Tibial nerve (tissue), 4 donors: Measurements from ENCODE around the gene SAPCD2. TPM values are rescaled to one million over a fixed set of nuclear protein-coding genes. Genes with fewer than 3 reads are reported as not detected.
A peak's percentile ranks its signal among the peaks of the same experiment; 100 is the strongest.

Experiments used
- DNase-seq, 2 donors: peaks; one replicate each; pipeline ENCODE4 v3.0.0-alpha.2; 2019; ENCODE audit warnings: low spot score in 2 of 2
- H3K27ac ChIP-seq, 4 donors: fragments of 200-600 bp; sonication (generic) in 3 of 4; one replicate each; pipeline ENCODE4 v1.5.1; 2017 to 2019; ENCODE audit warnings: mild to moderate bottlenecking in 1 of 4
- H3K27me3 ChIP-seq, 2 donors: fragments of 200-600 bp; sonication (generic) in 1 of 2; one replicate each; pipeline versions ENCODE4 v1.5.1 to v1.6.0; 2017 to 2019
- H3K36me3 ChIP-seq, 3 donors: fragments of 200-600 bp; sonication (generic); one replicate each; pipeline ENCODE4 v1.5.1; 2018 to 2019
- H3K4me1 ChIP-seq, 4 donors: fragments of 200-600 bp; sonication (generic) in 3 of 4; one replicate each; pipeline ENCODE4 v1.5.1; 2017 to 2019
- H3K4me3 ChIP-seq, 4 donors: fragments of 200-600 bp; sonication (generic) in 3 of 4; one replicate each; pipeline ENCODE4 v1.5.1; 2017 to 2019; ENCODE audit warnings: mild to moderate bottlenecking in 1 of 4, moderate library complexity in 1 of 4
- H3K9me3 ChIP-seq, 4 donors: fragments of 200-600 bp; sonication (generic) in 3 of 4; one replicate each; pipeline ENCODE4 v1.5.1; 2017 to 2019
- CTCF ChIP-seq, 5 experiments: fragments of 200-600 bp in 3 of 5; fragments of 450-650 bp in 2 of 5; sonication (generic) in 3 of 5; IDR thresholded peaks; one replicate each; pipeline ENCODE4 v1.5.1; 2016 to 2019; ENCODE audit warnings: antibody characterized with exemption in 5 of 5, mild to moderate bottlenecking in 3 of 5, moderate library complexity in 2 of 5
- EP300 ChIP-seq, 2 donors: sonication (generic); formaldehyde crosslinking; IDR thresholded peaks; one replicate each; pipeline ENCODE4 v1.6.1; 2017; ENCODE audit warnings: antibody characterized with exemption in 2 of 2, mild to moderate bottlenecking in 1 of 2
- POLR2A ChIP-seq, 2 donors: fragments of 450-650 bp; IDR thresholded peaks; one replicate each; pipeline ENCODE4 v1.6.1; 2017; ENCODE audit warnings: antibody characterized with exemption in 2 of 2, mild to moderate bottlenecking in 2 of 2, moderate library complexity in 2 of 2
- WGBS, 2 donors: methylation state at CpG; one replicate each; pipeline ENCODE4 v1.1.5; 2018; 5-methylcytosine and 5-hydroxymethylcytosine counted together
- total RNA-seq, 4 donors: library from RNA; depleted of rRNA; stranded (reverse); fragments of >200 nt; gene quantifications; one replicate each; pipeline ENCODE4 v1.1.0, GENCODE V29; 2016

Gene SAPCD2
- total RNA-seq, 4 donors from 2014 or later, result 0.22 to 0.90 TPM; not detected in 2

DNA sequence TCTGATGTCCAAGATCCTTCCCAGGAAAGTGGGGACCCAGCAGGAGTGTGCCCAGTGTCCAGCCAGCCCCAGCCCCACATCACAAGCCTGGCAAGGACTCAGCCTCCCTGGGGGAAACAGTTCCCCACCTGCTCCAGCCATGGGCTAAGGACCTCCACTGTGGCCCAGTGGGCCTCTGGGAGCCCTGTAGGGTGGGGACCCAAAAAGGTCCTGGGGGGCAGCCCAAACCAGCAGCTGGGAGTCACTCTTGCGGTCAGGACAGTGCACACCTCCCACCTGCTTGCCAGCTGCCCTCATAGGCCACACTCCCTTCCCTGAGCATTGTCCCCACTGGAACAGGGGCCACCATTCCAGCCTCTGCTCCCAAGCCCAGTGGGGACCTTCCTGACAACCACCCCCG, 44.0 kb downstream of the SAPCD2 start:
- no peak for DNase-seq
- Histone ChIP-seq H3K4me1 (peaks cover 0 to 80% (median 68%) of the 10 kb centered on the region in 4 donors), H3K27ac (peak overlapping the region; percentile 78 to 97 (median 86)), H3K36me3 (peaks cover 0 to 12% (median 0%) of the 10 kb centered on the region in 3 donors), H3K4me3 (peak overlapping the region; percentile 43 to 63 (median 57)), H3K9me3 (no peaks in the 10 kb centered on the region), H3K27me3 (no peaks in the 10 kb centered on the region)
- WGBS, 2 donors, result 53 to 61% methylated on average over 2 of the region's 2 CpGs
- TF ChIP-seq CTCF (IDR thresholded peaks at IDR 0.05) (no peak), POLR2A (IDR thresholded peaks at IDR 0.05) (no peak), EP300 (IDR thresholded peaks at IDR 0.05) (no peak)

- no peaks in the 10 kb centered on the region for H3K9me3 ChIP-seq
- H3K4me1 ChIP-seq, result peaks cover 0 to 76% (median 64%) of the 10 kb centered on the region in 4 donors
- H3K27ac ChIP-seq, result peak overlapping the region; percentile 78 to 97 (median 87)
- peak overlapping the region; percentile 43 to 63 (median 57) for H3K4me3 ChIP-seq
- DNase-seq, result peak; percentile 43 to 69
- peak in 3 of 5 experiments; percentile 9 to 54 (median 42) for TF ChIP-seq CTCF (IDR thresholded peaks at IDR 0.05)
- peak; percentile 61 to 92 for TF ChIP-seq EP300 (IDR thresholded peaks at IDR 0.05)
- peak in 1 of 2 donors; percentile 40 for TF ChIP-seq POLR2A (IDR thresholded peaks at IDR 0.05)
- no peaks in the 10 kb centered on the region for H3K27me3 ChIP-seq
- WGBS, 2 donors, result 40 to 69% methylated on average over 2 to 8 of the region's 21 CpGs
- H3K36me3 ChIP-seq, result peaks cover 0 to 20% (median 0%) of the 10 kb centered on the region in 3 donors
Measured at GRCh38 chr9:137025517-137025966, 44.8 kb downstream of the SAPCD2 start.

GRCh38 chr9:137023583-137023991, 46.8 kb downstream of the SAPCD2 start:
- peak overlapping the region; percentile 43 to 97 (median 87) for H3K27ac ChIP-seq

GRCh38 chr9:137023157-137023556, 47.2 kb downstream of the SAPCD2 start:
- peak overlapping the region in 1 of 4 donors; percentile 18 for H3K4me3 ChIP-seq
- no peaks in the 10 kb centered on the region for H3K27me3 ChIP-seq
- peaks cover 0 to 60% (median 46%) of the 10 kb centered on the region in 4 donors for H3K4me1 ChIP-seq
- TF ChIP-seq EP300 (IDR thresholded peaks at IDR 0.05) (peak in 1 of 2 donors; percentile 69), POLR2A (IDR thresholded peaks at IDR 0.05) (no peak), CTCF (IDR thresholded peaks at IDR 0.05) (no peak)
- H3K27ac ChIP-seq, result peak overlapping the region; percentile 43 to 97 (median 87)
- no peaks in the 10 kb centered on the region for H3K9me3 ChIP-seq
- no peak for DNase-seq
- WGBS, 2 donors, result 34 to 59% methylated on average over 4 to 6 of the region's 7 CpGs
- peaks cover 0 to 44% (median 0%) of the 10 kb centered on the region in 3 donors for H3K36me3 ChIP-seq

More at GRCh38 chr9:137023583-137023991, 46.8 kb downstream of the SAPCD2 start:
- no peak for DNase-seq
- H3K36me3 ChIP-seq, result peaks cover 0 to 40% (median 0%) of the 10 kb centered on the region in 3 donors
- 46 to 60% methylated on average over 11 to 15 of the region's 15 CpGs for WGBS, 2 donors
- H3K27me3 ChIP-seq, result no peaks in the 10 kb centered on the region
- H3K9me3 ChIP-seq, result no peaks in the 10 kb centered on the region
- peak overlapping the region in 1 of 4 donors; percentile 18 for H3K4me3 ChIP-seq
- no peak for TF ChIP-seq EP300 (IDR thresholded peaks at IDR 0.05)
- no peak for TF ChIP-seq POLR2A (IDR thresholded peaks at IDR 0.05)
- no peak for TF ChIP-seq CTCF (IDR thresholded peaks at IDR 0.05)
- peaks cover 0 to 63% (median 48%) of the 10 kb centered on the region in 4 donors for H3K4me1 ChIP-seq

DNA sequence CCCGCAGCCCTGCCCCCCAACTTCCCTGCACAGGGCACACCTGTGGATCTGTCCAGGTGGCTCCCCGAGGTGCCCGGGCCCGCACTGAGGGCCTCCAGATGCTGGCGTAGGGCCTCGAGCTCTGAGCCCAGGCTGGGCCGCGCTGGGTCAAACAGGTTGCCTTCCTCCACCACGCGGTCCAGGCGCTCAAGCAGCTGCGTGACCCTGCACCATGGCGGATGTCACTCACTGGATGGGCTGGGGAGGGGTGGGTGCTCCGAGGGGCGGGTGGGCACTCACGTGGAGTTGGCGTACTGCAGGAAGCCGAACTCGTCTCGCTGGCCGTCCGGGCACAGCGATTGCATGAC, 47.7 kb downstream of the SAPCD2 start:
- no peak for TF ChIP-seq EP300 (IDR thresholded peaks at IDR 0.05)
- TF ChIP-seq POLR2A (IDR thresholded peaks at IDR 0.05), result no peak
- no peak for TF ChIP-seq CTCF (IDR thresholded peaks at IDR 0.05)
- 52 to 69% methylated on average over 6 to 23 of the region's 23 CpGs for WGBS, 2 donors
- Histone ChIP-seq H3K27me3 (no peaks in the 10 kb centered on the region), H3K36me3 (peaks cover 0 to 49% (median 2%) of the 10 kb centered on the region in 3 donors), H3K4me3 (peak overlapping the region in 1 of 4 donors; percentile 2), H3K4me1 (peaks cover 0 to 60% (median 46%) of the 10 kb centered on the region in 4 donors), H3K9me3 (no peaks in the 10 kb centered on the region), H3K27ac (peak overlapping the region; percentile 43 to 97 (median 87))
- no peak for DNase-seq
